ENCODE measurements around the gene PHKG1.

The PHKG1 gene

GRCh38 chr7:56063500-56063881 lies 29.3 kb downstream of the PHKG1 start:
- no peak for DNase-seq (ENCODE audit: low read depth in 1 of 2, low spot score in 1 of 2)
- Histone ChIP-seq H3K27ac (replicated peaks) (peak overlapping the region; percentile 91), H3K4me3 (replicated peaks; ENCODE audit: insufficient read depth, low read length) (no peak overlapping the region), H3K27me3 (ENCODE audit: insufficient read depth, poor library complexity, severe bottlenecking) (no peaks in the 10 kb centered on the region)
- TF ChIP-seq SPI1 (IDR thresholded peaks at IDR 0.05; ENCODE audit: borderline replicate concordance, low read depth) (no peak), GABPA (IDR thresholded peaks at IDR 0.05; ENCODE audit: low read depth) (no peak), CTCF (IDR thresholded peaks at IDR 0.05; ENCODE audit: insufficient read depth, low read length) (no peak), POLR2AphosphoS5 (IDR thresholded peaks at IDR 0.05; ENCODE audit: low read depth) (no peak)
- TF ChIP-seq, protein P1, sequence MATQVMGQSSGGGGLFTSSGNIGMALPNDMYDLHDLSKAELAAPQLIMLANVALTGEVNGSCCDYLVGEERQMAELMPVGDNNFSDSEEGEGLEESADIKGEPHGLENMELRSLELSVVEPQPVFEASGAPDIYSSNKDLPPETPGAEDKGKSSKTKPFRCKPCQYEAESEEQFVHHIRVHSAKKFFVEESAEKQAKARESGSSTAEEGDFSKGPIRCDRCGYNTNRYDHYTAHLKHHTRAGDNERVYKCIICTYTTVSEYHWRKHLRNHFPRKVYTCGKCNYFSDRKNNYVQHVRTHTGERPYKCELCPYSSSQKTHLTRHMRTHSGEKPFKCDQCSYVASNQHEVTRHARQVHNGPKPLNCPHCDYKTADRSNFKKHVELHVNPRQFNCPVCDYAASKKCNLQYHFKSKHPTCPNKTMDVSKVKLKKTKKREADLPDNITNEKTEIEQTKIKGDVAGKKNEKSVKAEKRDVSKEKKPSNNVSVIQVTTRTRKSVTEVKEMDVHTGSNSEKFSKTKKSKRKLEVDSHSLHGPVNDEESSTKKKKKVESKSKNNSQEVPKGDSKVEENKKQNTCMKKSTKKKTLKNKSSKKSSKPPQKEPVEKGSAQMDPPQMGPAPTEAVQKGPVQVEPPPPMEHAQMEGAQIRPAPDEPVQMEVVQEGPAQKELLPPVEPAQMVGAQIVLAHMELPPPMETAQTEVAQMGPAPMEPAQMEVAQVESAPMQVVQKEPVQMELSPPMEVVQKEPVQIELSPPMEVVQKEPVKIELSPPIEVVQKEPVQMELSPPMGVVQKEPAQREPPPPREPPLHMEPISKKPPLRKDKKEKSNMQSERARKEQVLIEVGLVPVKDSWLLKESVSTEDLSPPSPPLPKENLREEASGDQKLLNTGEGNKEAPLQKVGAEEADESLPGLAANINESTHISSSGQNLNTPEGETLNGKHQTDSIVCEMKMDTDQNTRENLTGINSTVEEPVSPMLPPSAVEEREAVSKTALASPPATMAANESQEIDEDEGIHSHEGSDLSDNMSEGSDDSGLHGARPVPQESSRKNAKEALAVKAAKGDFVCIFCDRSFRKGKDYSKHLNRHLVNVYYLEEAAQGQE (IDR thresholded peaks at IDR 0.05; ENCODE audit: insufficient replicate concordance, low read depth): no peak

DNA sequence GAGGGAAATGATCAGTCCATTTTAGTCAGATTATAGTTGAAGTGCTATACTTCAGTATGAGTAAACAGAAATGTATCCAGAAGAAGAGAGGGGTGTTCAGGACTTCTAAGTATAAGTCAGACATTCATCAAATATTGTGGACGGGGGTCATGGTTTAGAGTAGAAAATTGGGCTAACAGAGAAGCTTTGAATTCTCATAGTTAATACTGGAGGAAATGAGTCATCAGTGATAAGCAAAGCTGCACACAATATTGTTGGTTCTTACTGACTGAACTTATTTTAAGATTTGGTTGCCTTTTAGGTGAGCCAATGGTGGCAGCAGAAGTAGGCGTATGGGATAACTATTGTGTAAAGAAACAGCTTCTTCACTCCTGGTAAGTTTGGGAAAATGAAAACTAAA lies 30.4 kb downstream of the PHKG1 start:
- Histone ChIP-seq H3K27ac (replicated peaks) (no peak overlapping the region), H3K4me3 (replicated peaks; ENCODE audit: insufficient read depth, low read length) (no peak overlapping the region), H3K27me3 (ENCODE audit: insufficient read depth, poor library complexity, severe bottlenecking) (no peaks in the 10 kb centered on the region)
- DNase-seq (ENCODE audit: low read depth in 1 of 2, low spot score in 1 of 2): no peak
- TF ChIP-seq SPI1 (IDR thresholded peaks at IDR 0.05; ENCODE audit: borderline replicate concordance, low read depth): no peak
- TF ChIP-seq, protein P1 (IDR thresholded peaks at IDR 0.05; ENCODE audit: insufficient replicate concordance, low read depth): no peak
- TF ChIP-seq CTCF (IDR thresholded peaks at IDR 0.05; ENCODE audit: insufficient read depth, low read length): no peak
- TF ChIP-seq POLR2AphosphoS5 (IDR thresholded peaks at IDR 0.05; ENCODE audit: low read depth): no peak
- no peak for TF ChIP-seq GABPA (IDR thresholded peaks at IDR 0.05; ENCODE audit: low read depth)

GRCh38 chr7:56053993-56054392 lies 38.8 kb downstream of the PHKG1 start:
- no peak overlapping the region for H3K27ac ChIP-seq (replicated peaks)
- no peaks in the 10 kb centered on the region for H3K27me3 ChIP-seq (ENCODE audit: insufficient read depth, poor library complexity, severe bottlenecking)
- no peak for TF ChIP-seq CTCF (IDR thresholded peaks at IDR 0.05; ENCODE audit: insufficient read depth, low read length)
- no peak for TF ChIP-seq GABPA (IDR thresholded peaks at IDR 0.05; ENCODE audit: low read depth)
- TF ChIP-seq, protein P1 (IDR thresholded peaks at IDR 0.05; ENCODE audit: insufficient replicate concordance, low read depth): no peak
- TF ChIP-seq POLR2AphosphoS5 (IDR thresholded peaks at IDR 0.05; ENCODE audit: low read depth): no peak
- no peak for TF ChIP-seq SPI1 (IDR thresholded peaks at IDR 0.05; ENCODE audit: borderline replicate concordance, low read depth)
- no peak for DNase-seq (ENCODE audit: low read depth in 1 of 2, low spot score in 1 of 2)
- H3K4me3 ChIP-seq (replicated peaks; ENCODE audit: insufficient read depth, low read length): no peak overlapping the region
